Measurements from ENCODE around the gene NPAS3. TPM values are rescaled to one million over a fixed set of nuclear protein-coding genes. Genes with fewer than 3 reads are reported as not detected.

Gene NPAS3
- total RNA-seq, 2 experiments from 2014 or later: not detected

GRCh38 chr14:33711811-33712216 is 773.1 kb downstream of the NPAS3 start:
- Histone ChIP-seq H3K9me3 (ENCODE audit: low read length) (no peaks in the 10 kb centered on the region), H3K4me3 (ENCODE audit: low read depth, low read length, poor library complexity, severe bottlenecking) (no peak overlapping the region), H3K4me2 (ENCODE audit: low read length) (no peak overlapping the region), H3K36me3 (ENCODE audit: insufficient read depth, low read length) (no peaks in the 10 kb centered on the region), H4K20me1 (ENCODE audit: insufficient read depth, low read length) (no peaks in the 10 kb centered on the region), H3K4me1 (ENCODE audit: insufficient read depth, low read length, poor library complexity, severe bottlenecking) (no peaks in the 10 kb centered on the region), H2AFZ (ENCODE audit: low read length) (no peak overlapping the region), H3K9me2 (ENCODE audit: insufficient read depth, low read length) (no peaks in the 10 kb centered on the region), H3K79me2 (ENCODE audit: insufficient read depth, low read depth, low read length) (no peaks in the 10 kb centered on the region), H3K27ac (ENCODE audit: low read depth, low read length, poor library complexity, severe bottlenecking) (no peak overlapping the region)
- ChIA-PET POLR2A (no interaction called here), CTCF (ENCODE audit: unreplicated experiment) (no interaction called here)
- TF ChIP-seq EZH2phosphoT487 (IDR thresholded peaks at IDR 0.05; ENCODE audit: borderline replicate concordance, low read depth, low read length) (no peak), CTCF (conservative IDR thresholded peaks at IDR 0.05; ENCODE audit: low read length) (no peak)
- BruUV-seq (replicated peaks): no TSS peak
- DNase-seq (ENCODE audit: low spot score): no peak
- intact Hi-C loops (cut with micrococcal nuclease; ENCODE audit: unreplicated experiment): no loop called here

GRCh38 chr14:33714527-33715226 is 776.0 kb downstream of the NPAS3 start:
- BruUV-seq (replicated peaks): no TSS peak
- ChIA-PET CTCF (ENCODE audit: unreplicated experiment) (no interaction called here), POLR2A (no interaction called here)
- Histone ChIP-seq H3K36me3 (ENCODE audit: insufficient read depth, low read length) (no peaks in the 10 kb centered on the region), H3K79me2 (ENCODE audit: insufficient read depth, low read depth, low read length) (no peaks in the 10 kb centered on the region), H3K4me2 (ENCODE audit: low read length) (no peak overlapping the region), H4K20me1 (ENCODE audit: insufficient read depth, low read length) (no peaks in the 10 kb centered on the region), H2AFZ (ENCODE audit: low read length) (no peak overlapping the region), H3K9me2 (ENCODE audit: insufficient read depth, low read length) (no peaks in the 10 kb centered on the region), H3K27ac (ENCODE audit: low read depth, low read length, poor library complexity, severe bottlenecking) (no peak overlapping the region), H3K4me3 (ENCODE audit: low read depth, low read length, poor library complexity, severe bottlenecking) (no peak overlapping the region), H3K9me3 (ENCODE audit: low read length) (no peaks in the 10 kb centered on the region), H3K4me1 (ENCODE audit: insufficient read depth, low read length, poor library complexity, severe bottlenecking) (no peaks in the 10 kb centered on the region)
- intact Hi-C loops (cut with micrococcal nuclease; ENCODE audit: unreplicated experiment): no loop called here
- TF ChIP-seq CTCF (conservative IDR thresholded peaks at IDR 0.05; ENCODE audit: low read length) (no peak), EZH2phosphoT487 (IDR thresholded peaks at IDR 0.05; ENCODE audit: borderline replicate concordance, low read depth, low read length) (no peak)
- no peak for DNase-seq (ENCODE audit: low spot score)

GRCh38 chr14:33715227-33715528 is 776.5 kb downstream of the NPAS3 start:
- intact Hi-C loops (cut with micrococcal nuclease; ENCODE audit: unreplicated experiment): no loop called here
- TF ChIP-seq EZH2phosphoT487 (IDR thresholded peaks at IDR 0.05; ENCODE audit: borderline replicate concordance, low read depth, low read length) (no peak), CTCF (conservative IDR thresholded peaks at IDR 0.05; ENCODE audit: low read length) (no peak)
- Histone ChIP-seq H3K4me1 (ENCODE audit: insufficient read depth, low read length, poor library complexity, severe bottlenecking) (no peaks in the 10 kb centered on the region), H2AFZ (ENCODE audit: low read length) (no peak overlapping the region), H3K9me3 (ENCODE audit: low read length) (no peaks in the 10 kb centered on the region), H3K79me2 (ENCODE audit: insufficient read depth, low read depth, low read length) (no peaks in the 10 kb centered on the region), H3K36me3 (ENCODE audit: insufficient read depth, low read length) (no peaks in the 10 kb centered on the region), H3K4me3 (ENCODE audit: low read depth, low read length, poor library complexity, severe bottlenecking) (no peak overlapping the region), H4K20me1 (ENCODE audit: insufficient read depth, low read length) (no peaks in the 10 kb centered on the region), H3K27ac (ENCODE audit: low read depth, low read length, poor library complexity, severe bottlenecking) (no peak overlapping the region), H3K4me2 (ENCODE audit: low read length) (no peak overlapping the region), H3K9me2 (ENCODE audit: insufficient read depth, low read length) (no peaks in the 10 kb centered on the region)
- BruUV-seq (replicated peaks): no TSS peak
- ChIA-PET POLR2A (no interaction called here), CTCF (ENCODE audit: unreplicated experiment) (no interaction called here)
- DNase-seq (ENCODE audit: low spot score): no peak
